Right renal cortex interstitium (tissue), 3 donors: ENCODE results near the gene DSCAM. TPM values are rescaled to one million over a fixed set of nuclear protein-coding genes. Genes with fewer than 3 reads are reported as not detected.
"Not testable (repeated sequence)": the region's sequence is repeated elsewhere in the genome, so short reads cannot be mapped to it uniquely, and the experiment has no call there.

ENCODE experiments used
- DNase-seq, 3 donors: peaks; one replicate each; pipeline ENCODE4 v3.0.0-alpha.2; 2013; ENCODE audit warnings: low read depth in 3 of 3, low spot score in 2 of 3
- polyA plus RNA-seq, 3 donors: library from polyadenylated mRNA; unstranded; fragments of 120-200 nt; gene quantifications; one replicate each; pipeline ENCODE4 v1.2.1, GENCODE V29; 2013; ENCODE audit not compliant: insufficient read length in 3 of 3

Gene DSCAM
- polyA plus RNA-seq, 3 donors: 0.04 to 0.11 (median 0.07) TPM

- DNase-seq: no peak
Measured at GRCh38 chr21:40496116-40496515, 350.8 kb downstream of the DSCAM start.

- DNase-seq: no peak
Measured at GRCh38 chr21:40490408-40490807, 356.6 kb downstream of the DSCAM start.

- no peak for DNase-seq
Measured at GRCh38 chr21:40489001-40489400, 358.0 kb downstream of the DSCAM start.

GRCh38 chr21:40481764-40482163, 365.2 kb downstream of the DSCAM start:
- no peak for DNase-seq

GRCh38 chr21:40474513-40474912, 372.4 kb downstream of the DSCAM start:
- DNase-seq: no peak

- no peak for DNase-seq
Measured at GRCh38 chr21:40472013-40472412, 374.9 kb downstream of the DSCAM start.

GRCh38 chr21:40471103-40471502, 375.9 kb downstream of the DSCAM start:
- DNase-seq: no peak

- peak in 2 of 3 donors; percentile 14 to 21 for DNase-seq
Measured at GRCh38 chr21:40466893-40467483, 380.0 kb downstream of the DSCAM start.

- no peak for DNase-seq
Measured at GRCh38 chr21:40465382-40465781, 381.6 kb downstream of the DSCAM start.

- DNase-seq: no peak
Measured at GRCh38 chr21:40463176-40463575, 383.8 kb downstream of the DSCAM start.

GRCh38 chr21:40461008-40461407, 385.9 kb downstream of the DSCAM start:
- DNase-seq: no peak

- DNase-seq: no peak
Measured at GRCh38 chr21:40457741-40458140, 389.2 kb downstream of the DSCAM start.

GRCh38 chr21:40454057-40454456, 392.9 kb downstream of the DSCAM start:
- no peak for DNase-seq

- no peak for DNase-seq
Measured at GRCh38 chr21:40453183-40453582, 393.8 kb downstream of the DSCAM start.

GRCh38 chr21:40452548-40452947, 394.4 kb downstream of the DSCAM start:
- no peak for DNase-seq

- no peak for DNase-seq
Measured at GRCh38 chr21:40447016-40447415, 399.9 kb downstream of the DSCAM start.

- no peak for DNase-seq
Measured at GRCh38 chr21:40445349-40445921, 401.5 kb downstream of the DSCAM start.

- DNase-seq: not testable (repeated sequence)
Measured at GRCh38 chr21:40439581-40439980, 407.4 kb downstream of the DSCAM start.

GRCh38 chr21:40438616-40439015, 408.3 kb downstream of the DSCAM start:
- no peak for DNase-seq

- no peak for DNase-seq
Measured at GRCh38 chr21:40436261-40436660, 410.7 kb downstream of the DSCAM start.

GRCh38 chr21:40433538-40433937, 413.4 kb downstream of the DSCAM start:
- no peak for DNase-seq

GRCh38 chr21:40425981-40426380, 421.0 kb downstream of the DSCAM start:
- DNase-seq: no peak
